SU-DHL-6 (cell line): ENCODE results near the gene FUT4.

ENCODE experiments used
- H2AFZ ChIP-seq: fragments of 200-600 bp; sonication (generic); 2 replicates; pipeline ENCODE4 v1.6.1; 2014; ENCODE audit warnings: low read depth, mild to moderate bottlenecking, moderate library complexity, mixed read lengths, antibody characterized with exemption, low read length; ENCODE audit not compliant: severe bottlenecking
- H3F3A ChIP-seq: fragments of 200-600 bp; shearing (Covaris generic); 2 replicates; pipeline ENCODE4 v1.6.0; 2016; ENCODE audit warnings: antibody characterized with exemption, mild to moderate bottlenecking; ENCODE audit not compliant: insufficient read depth
- H3K27ac ChIP-seq: fragments of 200-600 bp; sonication (generic); 2 replicates; pipeline ENCODE4 v1.5.1; 2016; ENCODE audit warnings: low read depth, mild to moderate bottlenecking, low read length, moderate library complexity, mixed read lengths
- H3K27me3 ChIP-seq: fragments of 200-600 bp; sonication (generic), shearing (Covaris generic); 2 replicates; pipeline ENCODE4 v1.6.0; 2014; ENCODE audit warnings: mild to moderate bottlenecking, low read length
- H3K36me3 ChIP-seq: fragments of 200-600 bp; sonication (generic); 2 replicates; pipeline ENCODE4 v1.6.1; 2014; ENCODE audit warnings: mild to moderate bottlenecking, low read length, mixed read lengths
- H3K4me2 ChIP-seq: fragments of 300-600, 200-600 bp; shearing (Covaris generic), sonication (generic); 2 replicates; pipeline ENCODE4 v1.6.0; 2014; ENCODE audit warnings: low read length, low read depth, mild to moderate bottlenecking; ENCODE audit not compliant: poor library complexity, severe bottlenecking
- H3K4me3 ChIP-seq: fragments of 200-600 bp; sonication (generic); 2 replicates; pipeline ENCODE4 v1.5.1; 2014; ENCODE audit warnings: antibody characterized with exemption, low read length, mild to moderate bottlenecking, mixed read lengths; ENCODE audit not compliant: insufficient read depth, poor library complexity, severe bottlenecking
- H3K79me2 ChIP-seq: fragments of 200-600 bp; sonication (generic); 2 replicates; pipeline ENCODE4 v1.6.1; 2014; ENCODE audit warnings: mild to moderate bottlenecking, low read length, moderate library complexity; ENCODE audit not compliant: insufficient read depth
- H3K9ac ChIP-seq: fragments of 200-600 bp; sonication (generic); 2 replicates; pipeline ENCODE4 v1.7.0; 2014; ENCODE audit warnings: mild to moderate bottlenecking, low read length
- H3K9me2 ChIP-seq: fragments of 200-600 bp; sonication (generic); replicated peaks from 2 replicates; pipeline ENCODE4 v1.6.1; 2014; ENCODE audit warnings: low read length; ENCODE audit not compliant: insufficient read depth
- H3K9me3 ChIP-seq: fragments of 200-600 bp; sonication (generic); 2 replicates; pipeline ENCODE4 v1.6.1; 2014; ENCODE audit warnings: low read length, mixed read lengths; ENCODE audit not compliant: insufficient read depth
- H4K20me1 ChIP-seq: fragments of 200-600 bp; sonication (generic); 2 replicates; pipeline ENCODE4 v1.6.1; 2014; ENCODE audit warnings: low read depth, mild to moderate bottlenecking, antibody characterized with exemption, low read length, moderate library complexity, mixed read lengths
- EZH2phosphoT487 ChIP-seq: fragments of 200-600 bp; sonication (generic), shearing (Covaris generic); conservative IDR thresholded peaks from 2 replicates; pipeline ENCODE4 v1.6.1; 2018; ENCODE audit warnings: mild to moderate bottlenecking, antibody characterized with exemption, low read length, moderate library complexity, mixed read lengths
- TF ChIP-seq, protein P1 (sequence below): fragments of 200-600 bp; sonication (generic); IDR thresholded peaks from one replicate; pipeline ENCODE4 v1.5.1; 2017; ENCODE audit warnings: antibody characterized with exemption, mild to moderate bottlenecking, low read length, moderate library complexity; ENCODE audit not compliant: insufficient read depth, poor library complexity, severe bottlenecking

The FUT4 gene

DNA sequence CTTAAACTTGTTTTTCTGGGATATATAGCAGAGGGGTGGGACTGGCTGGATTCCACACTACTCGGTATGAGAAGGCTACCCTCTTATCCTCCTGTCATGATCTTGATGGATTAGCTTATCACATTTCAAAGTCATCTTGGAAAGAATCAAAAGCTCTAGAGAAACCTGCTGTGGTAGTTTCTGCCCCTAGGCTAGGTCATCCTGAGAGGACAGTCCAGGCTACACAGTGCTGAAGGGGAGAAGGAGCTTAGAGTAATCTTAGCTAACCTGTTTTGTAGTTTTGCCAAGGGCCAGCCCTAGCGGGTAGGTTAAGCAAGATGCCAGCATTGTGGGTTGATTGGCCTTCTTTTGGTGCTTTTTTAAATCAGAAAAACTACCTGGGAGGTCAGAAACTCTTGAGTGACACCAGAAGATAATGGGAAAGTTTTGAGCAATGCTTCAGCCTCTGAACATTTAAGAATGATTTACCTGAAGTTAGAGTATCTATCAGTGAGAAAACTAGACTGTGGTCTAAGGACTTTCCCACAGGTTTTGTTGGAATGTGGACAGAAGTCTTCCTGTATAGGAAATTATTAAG lies 44.7 kb downstream of the FUT4 start:
- H3K36me3 ChIP-seq: no peaks in the 10 kb centered on the region
- no peaks in the 10 kb centered on the region for H3K9me2 ChIP-seq
- no peak overlapping the region for H3K4me3 ChIP-seq
- H3K4me2 ChIP-seq: no peak overlapping the region
- no peaks in the 10 kb centered on the region for H4K20me1 ChIP-seq
- H3F3A ChIP-seq: no peaks in the 10 kb centered on the region
- H3K79me2 ChIP-seq: no peaks in the 10 kb centered on the region
- H2AFZ ChIP-seq: no peak overlapping the region
- TF ChIP-seq EZH2phosphoT487: no peak
- TF ChIP-seq, protein P1, sequence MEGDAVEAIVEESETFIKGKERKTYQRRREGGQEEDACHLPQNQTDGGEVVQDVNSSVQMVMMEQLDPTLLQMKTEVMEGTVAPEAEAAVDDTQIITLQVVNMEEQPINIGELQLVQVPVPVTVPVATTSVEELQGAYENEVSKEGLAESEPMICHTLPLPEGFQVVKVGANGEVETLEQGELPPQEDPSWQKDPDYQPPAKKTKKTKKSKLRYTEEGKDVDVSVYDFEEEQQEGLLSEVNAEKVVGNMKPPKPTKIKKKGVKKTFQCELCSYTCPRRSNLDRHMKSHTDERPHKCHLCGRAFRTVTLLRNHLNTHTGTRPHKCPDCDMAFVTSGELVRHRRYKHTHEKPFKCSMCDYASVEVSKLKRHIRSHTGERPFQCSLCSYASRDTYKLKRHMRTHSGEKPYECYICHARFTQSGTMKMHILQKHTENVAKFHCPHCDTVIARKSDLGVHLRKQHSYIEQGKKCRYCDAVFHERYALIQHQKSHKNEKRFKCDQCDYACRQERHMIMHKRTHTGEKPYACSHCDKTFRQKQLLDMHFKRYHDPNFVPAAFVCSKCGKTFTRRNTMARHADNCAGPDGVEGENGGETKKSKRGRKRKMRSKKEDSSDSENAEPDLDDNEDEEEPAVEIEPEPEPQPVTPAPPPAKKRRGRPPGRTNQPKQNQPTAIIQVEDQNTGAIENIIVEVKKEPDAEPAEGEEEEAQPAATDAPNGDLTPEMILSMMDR: no peak
- no peaks in the 10 kb centered on the region for H3K9me3 ChIP-seq
- H3K27me3 ChIP-seq: no peaks in the 10 kb centered on the region
- H3K9ac ChIP-seq: no peak overlapping the region
- H3K27ac ChIP-seq: no peak overlapping the region

GRCh38 chr11:94590352-94591041 lies 46.8 kb downstream of the FUT4 start:
- H4K20me1 ChIP-seq: no peaks in the 10 kb centered on the region
- no peak overlapping the region for H3K4me3 ChIP-seq
- TF ChIP-seq, protein P1: no peak
- TF ChIP-seq EZH2phosphoT487: no peak
- no peaks in the 10 kb centered on the region for H3K9me2 ChIP-seq
- no peak overlapping the region for H3K27ac ChIP-seq
- H3K79me2 ChIP-seq: no peaks in the 10 kb centered on the region
- no peak overlapping the region for H3K4me2 ChIP-seq
- no peaks in the 10 kb centered on the region for H3F3A ChIP-seq
- no peaks in the 10 kb centered on the region for H3K36me3 ChIP-seq
- H3K9me3 ChIP-seq: no peaks in the 10 kb centered on the region
- H3K9ac ChIP-seq: no peak overlapping the region
- no peak overlapping the region for H2AFZ ChIP-seq
- H3K27me3 ChIP-seq: no peaks in the 10 kb centered on the region

GRCh38 chr11:94593030-94593429 lies 49.3 kb downstream of the FUT4 start:
- no peaks in the 10 kb centered on the region for H3K36me3 ChIP-seq
- no peaks in the 10 kb centered on the region for H3K27me3 ChIP-seq
- H3K27ac ChIP-seq: no peak overlapping the region
- H3K9me2 ChIP-seq: no peaks in the 10 kb centered on the region
- TF ChIP-seq, protein P1: no peak
- TF ChIP-seq EZH2phosphoT487: no peak
- no peak overlapping the region for H3K4me3 ChIP-seq
- H2AFZ ChIP-seq: no peak overlapping the region
- H4K20me1 ChIP-seq: no peaks in the 10 kb centered on the region
- no peaks in the 10 kb centered on the region for H3F3A ChIP-seq
- no peak overlapping the region for H3K9ac ChIP-seq
- no peaks in the 10 kb centered on the region for H3K79me2 ChIP-seq
- no peaks in the 10 kb centered on the region for H3K9me3 ChIP-seq
- no peak overlapping the region for H3K4me2 ChIP-seq
